K562 (cell line): ENCODE measurements around the gene RABGAP1L. TPM values are rescaled to one million over a fixed set of nuclear protein-coding genes. Genes with fewer than 3 reads are reported as not detected.

Experiments
- CBFA2T2 ChIP-seq: fragments of 450-650 bp; conservative IDR thresholded peaks from 2 replicates; pipeline ENCODE4 v1.6.1; 2017; ENCODE audit warnings: mild to moderate bottlenecking
- CBFA2T3 ChIP-seq: fragments of 450-650 bp; IDR thresholded peaks from 2 replicates; pipeline ENCODE4 v1.6.1; 2017
- CTBP1 ChIP-seq: fragments of 450-650 bp; IDR thresholded peaks from 2 replicates; pipeline ENCODE4 v1.6.1; 2016; ENCODE audit warnings: borderline replicate concordance
- ELF4 ChIP-seq: fragments of 450-650 bp; formaldehyde crosslinking; IDR thresholded peaks from 2 replicates; pipeline ENCODE4 v1.4.0; 2022; ENCODE audit warnings: missing genetic modification characterization
- FOXM1 ChIP-seq, 2 experiments: fragments of 450-650 bp in 1 of 2; sonication (generic) in 1 of 2; formaldehyde crosslinking in 1 of 2; IDR thresholded peaks; 2 replicates each; pipeline versions ENCODE4 v1.6.1 to v1.9.0; 2017 to 2022; ENCODE audit warnings: low read depth in 2 of 2, mild to moderate bottlenecking in 2 of 2, missing genetic modification reagents in 1 of 2, moderate library complexity in 1 of 2
- MTA2 ChIP-seq: fragments of 450-650 bp; IDR thresholded peaks from 2 replicates; pipeline ENCODE4 v1.6.1; 2016; ENCODE audit warnings: low read depth
- NRF1 ChIP-seq, 2 experiments: fragments of 450-650 bp; IDR thresholded peaks in 1 of 2; conservative IDR thresholded peaks in 1 of 2; 2 replicates each; pipeline ENCODE4 v1.6.1; 2014; ENCODE audit warnings: mild to moderate bottlenecking in 2 of 2
- PCBP1 ChIP-seq: fragments of 200-400 bp; formaldehyde crosslinking; IDR thresholded peaks from 2 replicates; pipeline ENCODE4 v1.6.1; 2018; ENCODE audit warnings: mild to moderate bottlenecking, low read depth, low read length; ENCODE audit not compliant: poor library complexity, severe bottlenecking
- RCOR1 ChIP-seq, 2 experiments: IDR thresholded peaks; 2 replicates each; pipeline ENCODE4 v1.6.1; 2012; ENCODE audit warnings: low read depth in 2 of 2, low read length in 2 of 2, borderline replicate concordance in 1 of 2, improper control_type of control experiment in 1 of 2
- SMARCA4 ChIP-seq: fragments of 450-650 bp; IDR thresholded peaks from 2 replicates; pipeline ENCODE4 v1.6.1; 2016
- TEAD4 ChIP-seq, 2 experiments: sonication (generic) in 1 of 2; formaldehyde crosslinking in 1 of 2; IDR thresholded peaks; 2 replicates each; pipeline versions ENCODE4 v1.6.1 to v1.8.0; 2012 to 2022; ENCODE audit warnings: borderline replicate concordance in 1 of 2, inconsistent platforms in 1 of 2, low read length in 1 of 2, mild to moderate bottlenecking in 1 of 2, missing genetic modification reagents in 1 of 2
- ZFPM2 ChIP-seq: fragments of 250-450 bp; sonication (Bioruptor Pico); IDR thresholded peaks from 2 replicates; pipeline ENCODE4 v1.5.1; 2022; ENCODE audit warnings: mild to moderate bottlenecking
- polyA plus RNA-seq, 8 experiments: library from polyadenylated mRNA; depleted of rRNA in 4 of 8; stranded (reverse) in 5 of 8; unstranded in 3 of 8; fragments of >200 nt; fragmentation: Nextera tagmentation in 2 of 8; fragmentation: Illumina TruSeq in 1 of 8; extraction: Ambion mirVana in 2 of 8; extraction: Trizol in 1 of 8; gene quantifications; 2 replicates each; pipeline versions ENCODE4 v1.2.1 to v1.2.3, GENCODE V29; 2011 to 2014; ENCODE audit warnings: inconsistent platforms in 1 of 8, missing spikeins in 1 of 8
- total RNA-seq, 7 experiments: library from RNA; depleted of rRNA in 6 of 7; stranded (reverse); fragments of >200 nt in 6 of 7; fragmentation: Illumina TruSeq in 2 of 7; extraction: Trizol in 2 of 7; gene quantifications; 2 replicates each; pipeline versions ENCODE4 v1.2.1 to v1.2.3, GENCODE V29; 2011 to 2021; ENCODE audit warnings: low replicate concordance in 1 of 7
- TF ChIP-seq, protein P1 (sequence below): sonication (generic); formaldehyde crosslinking; IDR thresholded peaks from 2 replicates; pipeline ENCODE4 v1.9.0; 2022; ENCODE audit warnings: mild to moderate bottlenecking, missing genetic modification reagents
- TF ChIP-seq, protein P2 (sequence below), 3 experiments: fragments of 200-800 bp in 1 of 3; fragments of 250-450 bp in 1 of 3; fragments of 450-650 bp in 1 of 3; sonication (Bioruptor Pico) in 1 of 3; sonication (Bioruptor generic) in 1 of 3; formaldehyde crosslinking in 1 of 3; IDR thresholded peaks; 2 replicates each; pipeline versions ENCODE4 v1.6.1 to v1.8.0; 2016 to 2022; ENCODE audit warnings: mild to moderate bottlenecking in 2 of 3, missing genetic modification characterization in 2 of 3, missing compliant biosample characterization in 1 of 3, moderate library complexity in 1 of 3

Gene RABGAP1L
- total and polyA plus RNA-seq, 9 of the 15 experiments (the other 6 are each of a cell fraction or from before 2014, with no cell fraction given), result 16.5 to 44.9 (median 26.7) TPM

DNA sequence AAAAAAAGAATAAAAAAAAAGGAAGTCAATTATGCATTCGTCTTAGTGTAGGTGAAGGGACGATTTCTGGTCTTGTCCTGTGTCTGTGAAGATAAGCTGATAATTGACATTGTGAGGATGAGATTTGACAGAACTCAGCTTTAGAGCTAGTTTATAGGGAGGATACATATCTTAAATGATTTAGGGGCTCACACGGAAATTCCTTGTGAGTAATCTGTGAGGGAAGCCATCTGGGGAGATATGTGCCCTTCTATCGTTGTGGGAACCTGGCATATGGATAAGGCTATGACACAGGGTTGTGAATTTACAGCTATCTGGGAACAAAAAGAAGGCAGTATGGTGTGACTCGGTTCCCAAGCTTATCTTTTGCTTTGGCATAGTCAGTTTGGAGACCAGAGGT lies 71.1 kb downstream of the RABGAP1L start (continued):
- TF ChIP-seq TEAD4 (IDR thresholded peaks at IDR 0.05; ENCODE audit: low read length), result peak; percentile 91
- no peak for TF ChIP-seq TEAD4 (CRISPR knock-in tag; IDR thresholded peaks at IDR 0.05; ENCODE audit: borderline replicate concordance)
- peak; percentile 86 for TF ChIP-seq ELF4 (CRISPR knock-in tag)
- TF ChIP-seq, protein P1, sequence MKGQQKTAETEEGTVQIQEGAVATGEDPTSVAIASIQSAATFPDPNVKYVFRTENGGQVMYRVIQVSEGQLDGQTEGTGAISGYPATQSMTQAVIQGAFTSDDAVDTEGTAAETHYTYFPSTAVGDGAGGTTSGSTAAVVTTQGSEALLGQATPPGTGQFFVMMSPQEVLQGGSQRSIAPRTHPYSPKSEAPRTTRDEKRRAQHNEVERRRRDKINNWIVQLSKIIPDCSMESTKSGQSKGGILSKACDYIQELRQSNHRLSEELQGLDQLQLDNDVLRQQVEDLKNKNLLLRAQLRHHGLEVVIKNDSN (CRISPR knock-in tag), result no peak
- TF ChIP-seq MTA2, result peak; percentile 49; the same call in 1 of the 2 replicates
- TF ChIP-seq FOXM1 (IDR thresholded peaks at IDR 0.05; ENCODE audit: low read depth), result peak; percentile 26; the same call in 1 of the 2 replicates
- no peak for TF ChIP-seq FOXM1 (CRISPR knock-in tag; IDR thresholded peaks at IDR 0.05; ENCODE audit: low read depth)
- 0 out of 2 replicates have a peak, but pooled peaks have one; percentile 26 for TF ChIP-seq CTBP1
- peak; percentile 78 for TF ChIP-seq CBFA2T2
- TF ChIP-seq, protein P2, sequence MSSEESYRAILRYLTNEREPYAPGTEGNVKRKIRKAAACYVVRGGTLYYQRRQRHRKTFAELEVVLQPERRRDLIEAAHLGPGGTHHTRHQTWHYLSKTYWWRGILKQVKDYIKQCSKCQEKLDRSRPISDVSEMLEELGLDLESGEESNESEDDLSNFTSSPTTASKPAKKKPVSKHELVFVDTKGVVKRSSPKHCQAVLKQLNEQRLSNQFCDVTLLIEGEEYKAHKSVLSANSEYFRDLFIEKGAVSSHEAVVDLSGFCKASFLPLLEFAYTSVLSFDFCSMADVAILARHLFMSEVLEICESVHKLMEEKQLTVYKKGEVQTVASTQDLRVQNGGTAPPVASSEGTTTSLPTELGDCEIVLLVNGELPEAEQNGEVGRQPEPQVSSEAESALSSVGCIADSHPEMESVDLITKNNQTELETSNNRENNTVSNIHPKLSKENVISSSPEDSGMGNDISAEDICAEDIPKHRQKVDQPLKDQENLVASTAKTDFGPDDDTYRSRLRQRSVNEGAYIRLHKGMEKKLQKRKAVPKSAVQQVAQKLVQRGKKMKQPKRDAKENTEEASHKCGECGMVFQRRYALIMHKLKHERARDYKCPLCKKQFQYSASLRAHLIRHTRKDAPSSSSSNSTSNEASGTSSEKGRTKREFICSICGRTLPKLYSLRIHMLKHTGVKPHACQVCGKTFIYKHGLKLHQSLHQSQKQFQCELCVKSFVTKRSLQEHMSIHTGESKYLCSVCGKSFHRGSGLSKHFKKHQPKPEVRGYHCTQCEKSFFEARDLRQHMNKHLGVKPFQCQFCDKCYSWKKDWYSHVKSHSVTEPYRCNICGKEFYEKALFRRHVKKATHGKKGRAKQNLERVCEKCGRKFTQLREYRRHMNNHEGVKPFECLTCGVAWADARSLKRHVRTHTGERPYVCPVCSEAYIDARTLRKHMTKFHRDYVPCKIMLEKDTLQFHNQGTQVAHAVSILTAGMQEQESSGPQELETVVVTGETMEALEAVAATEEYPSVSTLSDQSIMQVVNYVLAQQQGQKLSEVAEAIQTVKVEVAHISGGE (CRISPR knock-in tag; IDR thresholded peaks at IDR 0.05), result peak in 1 of 3 experiments; percentile 45; a peak in 1 of 6 replicates
- TF ChIP-seq SMARCA4, result peak; percentile 61; the same call in 1 of the 2 replicates
- TF ChIP-seq CBFA2T3, result peak; percentile 89
- TF ChIP-seq PCBP1, result no peak
- no peak for TF ChIP-seq ZFPM2 (CRISPR knock-in tag)
- peak in 1 of 2 experiments; percentile 88; a peak in 2 of 4 replicates for TF ChIP-seq RCOR1 (IDR thresholded peaks at IDR 0.05; ENCODE audit: borderline replicate concordance in 1 of 2, low read depth in 2 of 2, low read length in 2 of 2)
- no peak for TF ChIP-seq NRF1 (conservative IDR thresholded peaks at IDR 0.05 in 1 of 2, IDR thresholded peaks at IDR 0.05 in 1 of 2)
